PC-3 (cell line): ENCODE measurements around the gene RSU1.

ENCODE experiments used
- EZH2 ChIP-seq: fragments of 300-600 bp; sonication (generic); IDR thresholded peaks from one replicate; pipeline ENCODE4 v1.6.1; 2017; ENCODE audit warnings: antibody characterized with exemption, mild to moderate bottlenecking, low read length; ENCODE audit not compliant: unreplicated experiment
- EZH2phosphoT487 ChIP-seq: fragments of 300-600 bp; sonication (generic); IDR thresholded peaks from 2 replicates; pipeline ENCODE4 v1.6.1; 2018; ENCODE audit warnings: mild to moderate bottlenecking, antibody characterized with exemption, low read length, borderline replicate concordance
- TF ChIP-seq, protein P1 (sequence below): fragments of 300-600 bp; sonication (generic); conservative IDR thresholded peaks from 2 replicates; pipeline ENCODE4 v1.5.1; 2017; ENCODE audit warnings: antibody characterized with exemption, low read depth, mild to moderate bottlenecking, low read length

DNA sequence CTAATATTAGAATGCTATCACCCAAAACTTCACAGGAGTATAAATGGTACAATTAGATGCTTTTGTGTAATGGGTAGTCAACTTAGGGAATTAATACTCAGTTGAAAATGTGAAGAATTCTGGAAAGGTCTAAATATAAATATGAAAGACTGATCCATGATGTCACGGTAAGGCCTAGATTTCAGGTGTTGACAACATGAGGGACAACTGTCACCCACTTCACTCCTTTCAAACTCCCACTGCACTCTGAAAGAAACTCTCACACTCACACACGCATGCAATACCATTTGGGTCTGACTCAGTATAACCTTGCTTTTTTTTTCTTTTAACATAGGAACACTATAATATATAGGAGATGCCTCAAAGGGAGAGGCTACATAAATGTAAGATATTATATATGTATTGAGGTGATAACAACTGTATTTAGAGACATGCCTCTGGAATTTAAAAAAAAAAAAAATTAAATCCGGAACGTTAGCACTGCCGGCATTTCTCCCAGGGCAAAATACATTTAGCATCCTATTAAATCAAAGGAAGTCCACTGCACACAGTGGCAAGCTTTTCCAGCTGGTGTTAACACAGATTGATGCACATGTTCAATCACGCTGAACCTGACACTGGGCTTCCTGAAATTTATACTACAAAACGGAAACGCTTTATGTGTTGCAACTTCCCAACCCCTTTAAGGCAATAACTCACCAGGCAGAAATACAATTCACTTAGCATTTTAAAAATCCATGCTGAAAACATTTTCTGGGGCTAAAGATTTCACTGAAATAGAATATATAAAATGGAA lies 74.9 kb downstream of the RSU1 start:
- TF ChIP-seq, protein P1, sequence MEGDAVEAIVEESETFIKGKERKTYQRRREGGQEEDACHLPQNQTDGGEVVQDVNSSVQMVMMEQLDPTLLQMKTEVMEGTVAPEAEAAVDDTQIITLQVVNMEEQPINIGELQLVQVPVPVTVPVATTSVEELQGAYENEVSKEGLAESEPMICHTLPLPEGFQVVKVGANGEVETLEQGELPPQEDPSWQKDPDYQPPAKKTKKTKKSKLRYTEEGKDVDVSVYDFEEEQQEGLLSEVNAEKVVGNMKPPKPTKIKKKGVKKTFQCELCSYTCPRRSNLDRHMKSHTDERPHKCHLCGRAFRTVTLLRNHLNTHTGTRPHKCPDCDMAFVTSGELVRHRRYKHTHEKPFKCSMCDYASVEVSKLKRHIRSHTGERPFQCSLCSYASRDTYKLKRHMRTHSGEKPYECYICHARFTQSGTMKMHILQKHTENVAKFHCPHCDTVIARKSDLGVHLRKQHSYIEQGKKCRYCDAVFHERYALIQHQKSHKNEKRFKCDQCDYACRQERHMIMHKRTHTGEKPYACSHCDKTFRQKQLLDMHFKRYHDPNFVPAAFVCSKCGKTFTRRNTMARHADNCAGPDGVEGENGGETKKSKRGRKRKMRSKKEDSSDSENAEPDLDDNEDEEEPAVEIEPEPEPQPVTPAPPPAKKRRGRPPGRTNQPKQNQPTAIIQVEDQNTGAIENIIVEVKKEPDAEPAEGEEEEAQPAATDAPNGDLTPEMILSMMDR: no peak
- TF ChIP-seq EZH2 (no peak), EZH2phosphoT487 (no peak)
